Thymus (tissue), 11 donors: ENCODE results near the gene RUFY3. TPM values are rescaled to one million over a fixed set of nuclear protein-coding genes. Genes with fewer than 3 reads are reported as not detected.

Experiments used
- DNase-seq, 9 donors: peaks; one replicate each; pipeline ENCODE4 v3.0.0-alpha.2; 2013; ENCODE audit warnings: low spot score in 9 of 9, low read depth in 6 of 9, missing footprints in 1 of 9
- H3K27ac ChIP-seq, 2 donors: one replicate each; pipeline ENCODE4 v1.5.1; 2013; ENCODE audit warnings: control low read depth in 1 of 2, low read depth in 1 of 2, low read length in 1 of 2, mild to moderate bottlenecking in 1 of 2, moderate library complexity in 1 of 2
- H3K27me3 ChIP-seq, 2 donors: one replicate each; pipeline ENCODE4 v1.5.1; 2013; ENCODE audit warnings: low read length in 1 of 2; ENCODE audit not compliant: control insufficient read depth in 2 of 2, insufficient read depth in 1 of 2
- H3K36me3 ChIP-seq, 2 donors: one replicate each; pipeline ENCODE4 v1.5.1; 2013; ENCODE audit warnings: low read length in 1 of 2, mild to moderate bottlenecking in 1 of 2, moderate library complexity in 1 of 2; ENCODE audit not compliant: control insufficient read depth in 2 of 2, insufficient read depth in 2 of 2
- H3K4me1 ChIP-seq, 2 donors: one replicate each; pipeline ENCODE4 v1.5.1; 2013; ENCODE audit warnings: low read length in 2 of 2; ENCODE audit not compliant: control insufficient read depth in 2 of 2, insufficient read depth in 2 of 2
- H3K4me3 ChIP-seq, 2 donors: one replicate each; pipeline ENCODE4 v1.5.1; 2013; ENCODE audit warnings: low read length in 2 of 2, control low read depth in 1 of 2, mild to moderate bottlenecking in 1 of 2
- H3K9me3 ChIP-seq, 2 donors: one replicate each; pipeline ENCODE4 v1.5.1; 2013; ENCODE audit warnings: low read length in 1 of 2, mild to moderate bottlenecking in 1 of 2; ENCODE audit not compliant: control insufficient read depth in 2 of 2, insufficient read depth in 1 of 2
- WGBS: extraction: QIAGEN DNeasy Blood & Tissue Kit; methylation state at CpG from one replicate; pipeline ENCODE4 v1.1.7; 2013; 5-methylcytosine and 5-hydroxymethylcytosine counted together
- polyA plus RNA-seq: library from polyadenylated mRNA; stranded (reverse); fragments of 200-250 nt; gene quantifications from one replicate; pipeline ENCODE4 v1.2.3, GENCODE V29; 2013
- total RNA-seq: library from RNA; stranded (reverse); fragments of 120-200 nt; gene quantifications from one replicate; pipeline ENCODE4 v1.2.4, GENCODE V29; 2013
- donor health status: healthy.

RUFY3 gene
- total and polyA plus RNA-seq, 2 donors = 37.3 to 75.3 TPM

GRCh38 chr4:70844180-70844579, 122.4 kb downstream of the RUFY3 start:
- no peaks in the 10 kb centered on the region for H3K36me3 ChIP-seq
- no peak for DNase-seq
- no peak overlapping the region for H3K4me3 ChIP-seq
- H3K4me1 ChIP-seq = no peaks in the 10 kb centered on the region
- no peak overlapping the region for H3K27ac ChIP-seq
- H3K27me3 ChIP-seq = no peaks in the 10 kb centered on the region
- H3K9me3 ChIP-seq = peaks cover 1 to 9% of the 10 kb centered on the region in 2 donors
- 91% methylated on average over 9 of the region's 9 CpGs for WGBS

- H3K36me3 ChIP-seq = no peaks in the 10 kb centered on the region
- H3K4me1 ChIP-seq = no peaks in the 10 kb centered on the region
- H3K27ac ChIP-seq = no peak overlapping the region
- no peak for DNase-seq
- H3K9me3 ChIP-seq = no peaks in the 10 kb centered on the region
- H3K4me3 ChIP-seq = no peak overlapping the region
- WGBS = 80% methylated on average over 5 of the region's 5 CpGs
- H3K27me3 ChIP-seq = no peaks in the 10 kb centered on the region
Measured at GRCh38 chr4:70849291-70849690, 127.5 kb downstream of the RUFY3 start.

- Histone ChIP-seq H3K4me1 (no peaks in the 10 kb centered on the region), H3K4me3 (no peak overlapping the region), H3K27ac (no peak overlapping the region), H3K9me3 (no peaks in the 10 kb centered on the region), H3K36me3 (no peaks in the 10 kb centered on the region), H3K27me3 (no peaks in the 10 kb centered on the region)
- DNase-seq = no peak
- WGBS = 98% methylated on average over 2 of the region's 2 CpGs
Measured at GRCh38 chr4:70855464-70855863, 133.7 kb downstream of the RUFY3 start.

Other genes with a start within 250 kb of the RUFY3 start
- not detected for gene MUC7, start 249.8 kb upstream of the RUFY3 start, total RNA-seq
- 0.11 TPM for gene MUC7, start 249.8 kb upstream of the RUFY3 start, polyA plus RNA-seq
- 0.57 TPM for gene AMTN, start 203.4 kb upstream of the RUFY3 start, total RNA-seq
- 1.4 TPM for gene AMTN, start 203.4 kb upstream of the RUFY3 start, polyA plus RNA-seq
- 0.19 TPM for gene AMBN, start 129.7 kb upstream of the RUFY3 start, total RNA-seq
- 0.84 TPM for gene AMBN, start 129.7 kb upstream of the RUFY3 start, polyA plus RNA-seq
- gene ENAM, start 93.2 kb upstream of the RUFY3 start, total RNA-seq = 1.2 TPM
- gene ENAM, start 93.2 kb upstream of the RUFY3 start, polyA plus RNA-seq = 0.07 TPM
- gene JCHAIN, start 55.5 kb upstream of the RUFY3 start, total RNA-seq = 48.5 TPM
- 34.7 TPM for gene JCHAIN, start 55.5 kb upstream of the RUFY3 start, polyA plus RNA-seq
- gene UTP3, start 33.4 kb upstream of the RUFY3 start, total RNA-seq = 30.5 TPM
- 53.9 TPM for gene UTP3, start 33.4 kb upstream of the RUFY3 start, polyA plus RNA-seq
- gene GRSF1, start 117.9 kb downstream of the RUFY3 start, total RNA-seq = 118 TPM
- gene GRSF1, start 117.9 kb downstream of the RUFY3 start, polyA plus RNA-seq = 78.7 TPM
- gene MOB1B, start 180.4 kb downstream of the RUFY3 start, total RNA-seq = 14.4 TPM
- 15.1 TPM for gene MOB1B, start 180.4 kb downstream of the RUFY3 start, polyA plus RNA-seq